ENCODE measurements around the gene ENPEP.

The ENPEP gene

GRCh38 chr4:110595583-110595982 is 119.6 kb downstream of the ENPEP start:
- TF ChIP-seq CTCF (conservative IDR thresholded peaks at IDR 0.05): no peak
- TF ChIP-seq ZFX (IDR thresholded peaks at IDR 0.05): no peak
- H3K27ac ChIP-seq: no peak overlapping the region

- no peak overlapping the region for H3K27ac ChIP-seq
- no peak for TF ChIP-seq ZFX (IDR thresholded peaks at IDR 0.05)
- TF ChIP-seq CTCF (conservative IDR thresholded peaks at IDR 0.05): no peak
Observed at GRCh38 chr4:110596431-110596830, 120.5 kb downstream of the ENPEP start.

- H3K27ac ChIP-seq: no peak overlapping the region
- TF ChIP-seq CTCF (conservative IDR thresholded peaks at IDR 0.05) (no peak), ZFX (IDR thresholded peaks at IDR 0.05) (no peak)
Observed at GRCh38 chr4:110597582-110597981, 121.6 kb downstream of the ENPEP start.

GRCh38 chr4:110602061-110602460 is 126.1 kb downstream of the ENPEP start:
- TF ChIP-seq CTCF (conservative IDR thresholded peaks at IDR 0.05): no peak
- no peak for TF ChIP-seq ZFX (IDR thresholded peaks at IDR 0.05)

DNA sequence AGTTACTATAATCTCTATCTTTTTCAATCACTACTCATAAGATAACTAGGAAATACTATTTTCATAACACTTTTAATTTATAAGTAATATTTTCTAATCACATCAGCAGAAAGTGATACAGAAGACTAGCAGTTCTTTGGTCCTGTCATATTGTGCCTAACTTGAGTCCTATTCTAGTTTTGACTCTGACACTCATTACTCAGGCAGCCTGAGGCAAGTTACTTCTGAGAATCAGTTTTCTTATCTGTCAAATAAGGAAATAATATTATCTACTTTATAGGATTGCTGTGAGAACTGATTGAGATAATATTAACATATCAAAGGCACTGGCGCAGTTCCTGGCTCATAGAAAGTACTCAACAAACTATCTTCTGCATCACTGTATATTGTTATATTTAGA is 129.1 kb downstream of the ENPEP start:
- H3K27ac ChIP-seq: no peak overlapping the region
- TF ChIP-seq ZFX (IDR thresholded peaks at IDR 0.05): no peak
- TF ChIP-seq CTCF (conservative IDR thresholded peaks at IDR 0.05): no peak

More at GRCh38 chr4:110602061-110602460, 126.1 kb downstream of the ENPEP start:
- H3K27ac ChIP-seq: no peak overlapping the region

DNA sequence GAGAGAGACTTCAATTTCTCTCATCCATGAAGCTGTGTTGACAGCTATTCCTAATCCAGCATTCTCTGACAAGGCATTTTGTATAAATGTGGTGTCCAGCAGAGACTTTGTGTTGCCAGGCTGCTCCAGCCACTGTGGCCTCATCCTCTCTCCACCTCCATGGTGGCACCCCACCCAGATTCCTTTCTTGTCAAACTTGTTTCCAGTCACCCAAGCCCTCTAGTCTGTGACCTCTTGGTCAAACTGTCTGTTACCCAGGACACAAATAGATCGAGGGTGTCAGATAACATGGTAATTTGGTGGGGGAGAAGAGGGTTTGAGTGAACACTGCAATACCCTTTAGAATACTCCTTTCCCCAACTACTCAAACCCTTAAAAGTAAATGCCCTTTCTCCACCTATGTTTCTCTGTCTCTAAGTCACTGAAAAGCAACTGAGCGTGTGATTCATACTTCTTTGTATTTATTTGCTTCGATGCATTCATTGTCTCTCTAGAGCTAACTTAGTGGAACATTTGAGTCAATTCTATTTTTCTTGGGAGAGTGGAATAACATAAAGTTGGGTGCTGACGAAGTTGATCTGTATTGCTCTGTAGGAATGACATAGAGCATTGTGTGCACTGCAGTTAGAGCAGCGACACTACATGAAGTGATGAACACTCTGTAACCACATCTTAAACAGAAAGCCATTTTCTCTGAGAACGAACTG is 133.2 kb downstream of the ENPEP start:
- no peak for TF ChIP-seq CTCF (conservative IDR thresholded peaks at IDR 0.05)
- TF ChIP-seq ZFX (IDR thresholded peaks at IDR 0.05): no peak
- no peak overlapping the region for H3K27ac ChIP-seq

DNA sequence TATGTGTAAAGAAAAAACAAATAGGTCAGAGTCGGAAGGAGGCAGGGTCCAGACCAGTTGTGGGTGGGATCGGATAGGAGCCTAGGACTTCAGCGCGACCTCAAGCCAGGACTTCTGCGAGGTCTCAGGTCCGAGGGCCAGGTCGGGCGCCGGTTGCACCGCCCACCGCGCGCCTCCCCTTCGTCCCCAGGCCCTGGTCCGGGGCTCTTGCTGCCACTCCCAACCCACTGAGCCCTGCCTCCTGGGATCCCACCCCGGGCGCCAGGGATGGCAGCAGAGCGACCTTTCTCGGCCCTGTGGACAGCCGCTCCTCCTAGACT is 134.6 kb downstream of the ENPEP start:
- TF ChIP-seq ZFX (IDR thresholded peaks at IDR 0.05) (no peak), CTCF (conservative IDR thresholded peaks at IDR 0.05) (no peak)
- no peak overlapping the region for H3K27ac ChIP-seq

Data from C4-2B (cell line).